K562 (cell line): ENCODE measurements around the gene CELF6. TPM values are rescaled to one million over a fixed set of nuclear protein-coding genes. Genes with fewer than 3 reads are reported as not detected.

Source experiments
- ATAC-seq: fragments of 200-7000 bp; cut with Tn5 transposase; 3 replicates; pipeline ENCODE4 v1.9.1; 2020; ENCODE audit warnings: moderate library complexity
- BruUV-seq: library from RNA; stranded (reverse); fragments of 400-500 nt; replicated peaks from 2 replicates; lab custom pipeline; 2021; lab: Mats Ljungman, UMichigan
- CTCF ChIA-PET: fragments of 300-600 bp; formaldehyde crosslinking; extraction: SDS; loops from one replicate; lab custom pipeline; 2021; ENCODE audit warnings: low intra/inter-chr PET ratio; lab: Yijun Ruan, JAX
- POLR2A ChIA-PET: fragments of 300-600, 350-650 bp; sonication (Branson Sonifier 250); formaldehyde crosslinking; extraction: SDS; loops from one replicate; lab custom pipeline; 2021; ENCODE audit warnings: antibody characterized with exemption, inconsistent platforms; lab: Yijun Ruan, JAX
- DNase-seq, 4 experiments: peaks; one replicate each; pipeline versions ENCODE4 v3.0.0 to v3.0.0-alpha.2; 2011 to 2018; ENCODE audit warnings: low spot score in 3 of 4, mixed read lengths in 3 of 4; ENCODE audit errors: extremely low read depth in 1 of 4
- FAIRE-seq: peaks from 2 replicates; lab custom pipeline; 2011; peaks lifted over from hg19 to GRCh38; lab: Jason Lieb, UNC
- H2AFZ ChIP-seq: 2 replicates; pipeline ENCODE4 v1.6.0; 2011; ENCODE audit warnings: low read depth, low read length, control low read depth, inconsistent platforms
- H3K27ac ChIP-seq: fragments of 200-600 bp; 3 replicates; pipeline ENCODE4 v1.8.0; 2011; ENCODE audit warnings: low read depth, mild to moderate bottlenecking, control low read depth, inconsistent platforms, low read length, moderate library complexity, mixed read lengths; ENCODE audit errors: extremely low read depth
- H3K27me3 ChIP-seq, 2 experiments: fragments of 300-600 bp in 1 of 2; 2 replicates in 1 of 2; 3 replicates in 1 of 2; pipeline versions ENCODE4 v1.6.0 to v1.8.0; 2011; ENCODE audit warnings: inconsistent platforms in 2 of 2, low read length in 2 of 2, mild to moderate bottlenecking in 1 of 2, mixed read lengths in 1 of 2, moderate library complexity in 1 of 2; ENCODE audit not compliant: control insufficient read depth in 2 of 2, insufficient read depth in 2 of 2
- H3K36me3 ChIP-seq: fragments of 300-600 bp; 3 replicates; pipeline ENCODE4 v1.8.0; 2011; ENCODE audit warnings: mild to moderate bottlenecking, low read length, inconsistent platforms; ENCODE audit not compliant: control insufficient read depth, insufficient read depth
- H3K4me1 ChIP-seq, 2 experiments: fragments of 200-600 bp in 1 of 2; replicated peaks in 1 of 2; 2 replicates in 1 of 2; 3 replicates in 1 of 2; pipeline versions ENCODE4 v1.5.1 to v1.8.0; 2011; ENCODE audit warnings: inconsistent platforms in 2 of 2, low read length in 2 of 2, mild to moderate bottlenecking in 1 of 2, mixed read lengths in 1 of 2, moderate library complexity in 1 of 2; ENCODE audit not compliant: control insufficient read depth in 2 of 2, insufficient read depth in 2 of 2
- H3K4me2 ChIP-seq: 2 replicates; pipeline ENCODE4 v1.6.1; 2011; ENCODE audit warnings: low read length, control low read depth, inconsistent platforms, mixed read lengths; ENCODE audit not compliant: insufficient read depth
- H3K4me3 ChIP-seq: fragments of 200-600 bp; sonication (generic), shearing (Covaris generic); 2 replicates; pipeline ENCODE4 v1.5.1; 2016; ENCODE audit warnings: control low read depth, inconsistent platforms
- H3K79me2 ChIP-seq: fragments of 200-600 bp; 3 replicates; pipeline ENCODE4 v1.8.0; 2011; ENCODE audit warnings: low read length, inconsistent platforms; ENCODE audit not compliant: control insufficient read depth, insufficient read depth
- H3K9ac ChIP-seq, 2 experiments: 2 replicates each; pipeline versions ENCODE4 v1.6.0 to v1.6.1; 2011; ENCODE audit warnings: low read depth in 2 of 2, low read length in 2 of 2, control low read depth in 1 of 2, inconsistent platforms in 1 of 2, mild to moderate bottlenecking in 1 of 2, mixed read lengths in 1 of 2; ENCODE audit not compliant: insufficient read depth in 1 of 2
- H3K9me1 ChIP-seq: one replicate; pipeline ENCODE4 v1.6.0; 2011; ENCODE audit warnings: inconsistent platforms, mild to moderate bottlenecking, low read length, moderate library complexity; ENCODE audit not compliant: control insufficient read depth, insufficient read depth
- H3K9me3 ChIP-seq: replicated peaks from 2 replicates; pipeline ENCODE4 v1.5.1; 2011; ENCODE audit warnings: low read depth, low read length, inconsistent platforms; ENCODE audit not compliant: control insufficient read depth, insufficient read depth
- H4K20me1 ChIP-seq: replicated peaks from 2 replicates; pipeline ENCODE4 v1.6.1; 2011; ENCODE audit warnings: low read length, inconsistent platforms, mixed read lengths; ENCODE audit not compliant: control insufficient read depth, insufficient read depth
- CBX5 ChIP-seq: IDR thresholded peaks from 2 replicates; pipeline ENCODE4 v1.6.1; 2014; ENCODE audit warnings: low read depth, borderline replicate concordance
- CEBPB ChIP-seq: fragments of 450-650 bp; IDR thresholded peaks from 2 replicates; pipeline ENCODE4 v1.6.1; 2016; ENCODE audit warnings: missing genetic modification characterization, missing compliant biosample characterization
- JUNB ChIP-seq: fragments of 450-650 bp; formaldehyde crosslinking; conservative IDR thresholded peaks from 2 replicates; pipeline ENCODE4 v1.4.0; 2020; ENCODE audit warnings: mild to moderate bottlenecking
- KLF16 ChIP-seq: IDR thresholded peaks from 2 replicates; pipeline ENCODE4 v1.6.1; 2016; ENCODE audit warnings: antibody characterized with exemption
- SMARCA4 ChIP-seq: fragments of 450-650 bp; IDR thresholded peaks from 2 replicates; pipeline ENCODE4 v1.6.1; 2016
- SMARCB1 ChIP-seq: IDR thresholded peaks from 2 replicates; pipeline ENCODE4 v1.6.1; 2011; ENCODE audit warnings: improper control_type of control experiment, low read depth; ENCODE audit not compliant: insufficient read length
- ZNF830 ChIP-seq: fragments of 250-450 bp; sonication (Bioruptor Pico); IDR thresholded peaks from 2 replicates; pipeline ENCODE4 v1.5.0; 2021; ENCODE audit warnings: mild to moderate bottlenecking
- ZZZ3 ChIP-seq: fragments of 450-650 bp; IDR thresholded peaks from 2 replicates; pipeline ENCODE4 v1.6.1; 2016; ENCODE audit warnings: antibody characterized with exemption, mild to moderate bottlenecking, moderate library complexity
- WGBS: fragments of 100-300 bp; shearing (Covaris generic); methylation state at CpG from one replicate; pipeline ENCODE4 v1.1.6; 2016; ENCODE audit warnings: low coverage, mixed read lengths; ENCODE audit not compliant: insufficient coverage; ENCODE audit errors: missing lambda C conversion rate; 5-methylcytosine and 5-hydroxymethylcytosine counted together
- in situ Hi-C: fragments of 300-500 bp; cut with MboI; formaldehyde crosslinking; loops from 4 replicates; pipeline ENCODE4 v1.15.0; 2018; ENCODE audit warnings: inconsistent platforms, mixed read lengths
- intact Hi-C: fragments of 100-400 bp; cut with micrococcal nuclease; formaldehyde crosslinking; loops from 2 replicates; pipeline ENCODE4 v1.14.2; 2022
- polyA plus RNA-seq, 8 experiments: library from polyadenylated mRNA; depleted of rRNA in 4 of 8; stranded (reverse) in 5 of 8; unstranded in 3 of 8; fragments of >200 nt; fragmentation: Nextera tagmentation in 2 of 8; fragmentation: Illumina TruSeq in 1 of 8; extraction: Ambion mirVana in 2 of 8; extraction: Trizol in 1 of 8; gene quantifications; 2 replicates each; pipeline versions ENCODE4 v1.2.1 to v1.2.3, GENCODE V29; 2011 to 2014; ENCODE audit warnings: inconsistent platforms in 1 of 8, missing spikeins in 1 of 8
- total RNA-seq, 7 experiments: library from RNA; depleted of rRNA in 6 of 7; stranded (reverse); fragments of >200 nt in 6 of 7; fragmentation: Illumina TruSeq in 2 of 7; extraction: Trizol in 2 of 7; gene quantifications; 2 replicates each; pipeline versions ENCODE4 v1.2.1 to v1.2.3, GENCODE V29; 2011 to 2021; ENCODE audit warnings: low replicate concordance in 1 of 7

Gene CELF6
- total and polyA plus RNA-seq, 9 of the 15 experiments (the other 6 are each of a cell fraction or from before 2014, with no cell fraction given): 0.01 to 0.11 TPM; not detected in 7

DNA sequence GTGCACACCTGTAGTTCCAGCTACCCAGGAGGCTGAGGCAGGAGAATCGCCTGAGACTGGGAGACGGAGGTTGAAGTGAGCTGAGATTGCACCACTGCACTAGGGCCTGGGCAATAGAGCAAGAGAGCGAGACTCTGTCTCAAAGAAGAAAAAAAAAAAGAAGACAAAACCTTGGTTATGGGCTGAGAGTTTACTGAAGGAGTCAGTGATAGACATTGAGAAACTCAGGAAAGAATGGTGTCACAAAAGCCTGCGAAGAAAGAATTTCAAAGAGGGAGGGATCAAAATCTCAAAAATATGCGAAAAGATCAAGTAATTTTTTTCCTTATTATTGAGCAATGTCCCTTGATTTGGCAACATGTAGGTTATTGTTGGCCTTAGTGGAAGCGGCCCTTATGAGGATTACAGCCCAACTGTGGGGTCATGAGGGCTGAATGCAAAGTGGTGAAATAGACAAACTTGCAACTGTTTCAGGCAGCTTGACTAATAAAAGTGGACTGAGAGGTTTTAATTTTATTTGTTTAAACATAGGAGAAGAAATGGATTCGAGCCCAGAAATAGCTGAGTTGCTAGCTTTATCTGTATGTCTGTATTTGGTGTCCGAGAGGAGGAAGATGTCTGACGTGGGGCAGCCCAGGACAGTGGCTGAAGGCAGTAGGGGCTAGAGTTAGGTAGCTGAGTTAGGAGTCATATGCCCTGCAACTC, 18.8 kb upstream of the CELF6 start:
- peaks cover 3 to 5% of the 10 kb centered on the region in 2 experiments; a peak in 3 of 5 replicates for H3K4me1 ChIP-seq
- TF ChIP-seq ZNF830 (CRISPR knock-in tag) (no peak), SMARCA4 (no peak), ZZZ3 (no peak), CEBPB (peak; percentile 25; the same call in 1 of the 2 replicates), JUNB (CRISPR knock-in tag) (no peak), KLF16 (no peak), SMARCB1 (no peak), CBX5 (no peak)
- TF ChIP-seq, all 486 proteins: peak for 1
- H3K27me3 ChIP-seq: no peaks in the 10 kb centered on the region
- BruUV-seq: no TSS peak
- WGBS: 86% methylated on average over 9 of the region's 9 CpGs
- H4K20me1 ChIP-seq: peaks cover 3% of the 10 kb centered on the region; the same call in 1 of the 2 replicates
- H3K9ac ChIP-seq: no peak overlapping the region
- in situ Hi-C loops (no loop called here), intact Hi-C loops (no loop called here)
- H3K4me3 ChIP-seq: no peak overlapping the region
- no peak for FAIRE-seq
- no peak overlapping the region for H3K4me2 ChIP-seq
- H2AFZ ChIP-seq: no peak overlapping the region
- POLR2A ChIA-PET: interaction anchor here (0.6 to 1.5 kb wide), 4 partner anchors 8 to 25 kb away, joined by 3 to 4 read pairs (median 4); no protein-coding TSS in a partner anchor
- DNase-seq: no peak
- H3K9me1 ChIP-seq: no peaks in the 10 kb centered on the region
- CTCF ChIA-PET: no interaction called here
- no peaks in the 10 kb centered on the region for H3K9me3 ChIP-seq
- no peak for ATAC-seq
- H3K79me2 ChIP-seq: no peaks in the 10 kb centered on the region
- peaks cover 4% of the 10 kb centered on the region; the same call in 1 of the 3 replicates for H3K36me3 ChIP-seq
- peak overlapping the region; percentile 4; the same call in 1 of the 3 replicates for H3K27ac ChIP-seq
